22Rv1 (cell line): ENCODE data around the gene TENM4.

Experiments used
- CTCF ChIP-seq: fragments of 450-650 bp; IDR thresholded peaks from 2 replicates; pipeline ENCODE4 v1.5.1; 2017; ENCODE audit warnings: mild to moderate bottlenecking
- ZFX ChIP-seq: fragments of 450-650 bp; IDR thresholded peaks from 2 replicates; pipeline ENCODE4 v1.6.1; 2017; ENCODE audit warnings: antibody characterized with exemption, borderline replicate concordance

- TF ChIP-seq CTCF (no peak), ZFX (no peak)
These were observed 203.1 kb downstream of the TENM4 start for GRCh38 chr11:79237703-79238102.
